ENCODE results near the gene NLGN3. TPM values are rescaled to one million over a fixed set of nuclear protein-coding genes. Genes with fewer than 3 reads are reported as not detected.

NLGN3 gene
- polyA plus RNA-seq, 2 of the 4 experiments (the other 2 are of a cell fraction) = 0.84 to 1.00 TPM

GRCh38 chrX:71199252-71200008 lies 54.8 kb downstream of the NLGN3 start:
- POLR2A ChIA-PET = no interaction called here
- Histone ChIP-seq H3K4me2 (no peak overlapping the region), H3K27ac (no peak overlapping the region), H3K9me3 (no peaks in the 10 kb centered on the region), H3K4me1 (no peaks in the 10 kb centered on the region), H3K4me3 (no peak overlapping the region)
- CTCF ChIA-PET = no interaction called here
- ATAC-seq (no peak), FAIRE-seq (no peak), DNase-seq (ENCODE audit: low read depth in 1 of 2, low spot score in 1 of 2) (no peak)
- 75% methylated on average over 7 of the region's 7 CpGs for WGBS (ENCODE audit: missing lambda C conversion rate)
- no peak for TF ChIP-seq ATOH8 (CRISPR knock-in tag; IDR thresholded peaks at IDR 0.05; ENCODE audit: low read depth)
- no peak for TF ChIP-seq FOXS1 (CRISPR knock-in tag; IDR thresholded peaks at IDR 0.05)
- no peak for TF ChIP-seq ZSCAN20 (CRISPR knock-in tag; IDR thresholded peaks at IDR 0.05)
- no peak for TF ChIP-seq KDM5A (IDR thresholded peaks at IDR 0.05)
- TF ChIP-seq PHF8 (IDR thresholded peaks at IDR 0.05; ENCODE audit: borderline replicate concordance, low read depth) = no peak
- no peak for TF ChIP-seq EHMT2 (IDR thresholded peaks at IDR 0.05; ENCODE audit: low read depth)
- no peak for TF ChIP-seq SMC3 (IDR thresholded peaks at IDR 0.05)
- TF ChIP-seq GATA3 (IDR thresholded peaks at IDR 0.05; ENCODE audit: borderline replicate concordance) = no peak
- no peak for TF ChIP-seq HEYL (CRISPR knock-in tag; IDR thresholded peaks at IDR 0.05)
- no peak for TF ChIP-seq BHLHE40 (IDR thresholded peaks at IDR 0.05; ENCODE audit: low read depth, low read length)
- TF ChIP-seq USF2 (IDR thresholded peaks at IDR 0.05) = no peak
- TF ChIP-seq CHD2 (IDR thresholded peaks at IDR 0.05; ENCODE audit: low read length, partially characterized antibody) = no peak

GRCh38 chrX:71210816-71211215 lies 66.2 kb downstream of the NLGN3 start:
- ChIA-PET POLR2A (no interaction called here), CTCF (interaction anchor here (0.6 kb wide), 1 partner anchor 407 kb away, joined by 3 read pairs; the partner anchor contains the start of gene CXCR3)
- WGBS (ENCODE audit: missing lambda C conversion rate) = 100% methylated on average over 2 of the region's 3 CpGs
- ATAC-seq (no peak), FAIRE-seq (no peak), DNase-seq (ENCODE audit: low read depth in 1 of 2, low spot score in 1 of 2) (no peak)
- H3K4me3 ChIP-seq = no peak overlapping the region
- no peak overlapping the region for H3K27ac ChIP-seq
- no peaks in the 10 kb centered on the region for H3K9me3 ChIP-seq
- H3K4me1 ChIP-seq = no peaks in the 10 kb centered on the region
- no peak overlapping the region for H3K4me2 ChIP-seq
- TF ChIP-seq EHF (CRISPR knock-in tag; IDR thresholded peaks at IDR 0.05) (no peak), RAD21 (conservative IDR thresholded peaks at IDR 0.05 in 1 of 2, IDR thresholded peaks at IDR 0.05 in 1 of 2) (no peak), HOXA7 (CRISPR knock-in tag; IDR thresholded peaks at IDR 0.05) (no peak), NFE2L2 (conservative IDR thresholded peaks at IDR 0.05; ENCODE audit: low read length) (no peak), CHD4 (IDR thresholded peaks at IDR 0.05; ENCODE audit: borderline replicate concordance) (no peak), MAZ (IDR thresholded peaks at IDR 0.05; ENCODE audit: borderline replicate concordance, low read depth, low read length) (no peak), PBX3 (IDR thresholded peaks at IDR 0.05) (no peak), RFX5 (IDR thresholded peaks at IDR 0.05) (no peak), ZSCAN20 (CRISPR knock-in tag; IDR thresholded peaks at IDR 0.05) (no peak)

- 57% methylated on average over 5 of the region's 5 CpGs for WGBS (ENCODE audit: missing lambda C conversion rate)
- DNase-seq (ENCODE audit: low read depth in 1 of 2, low spot score in 1 of 2) (no peak), ATAC-seq (no peak), FAIRE-seq (no peak)
- ChIA-PET POLR2A (no interaction called here), CTCF (interaction anchor here (0.5 kb wide), 1 partner anchor 304 kb away, joined by 4 read pairs; no protein-coding TSS in a partner anchor)
- Histone ChIP-seq H3K4me2 (no peak overlapping the region), H3K4me1 (no peaks in the 10 kb centered on the region), H3K27ac (no peak overlapping the region), H3K4me3 (no peak overlapping the region), H3K9me3 (no peaks in the 10 kb centered on the region)
- no peak for TF ChIP-seq FOSB (CRISPR knock-in tag; IDR thresholded peaks at IDR 0.05)
- no peak for TF ChIP-seq FOXS1 (CRISPR knock-in tag; IDR thresholded peaks at IDR 0.05)
- no peak for TF ChIP-seq NFE2L2 (conservative IDR thresholded peaks at IDR 0.05; ENCODE audit: low read length)
- TF ChIP-seq BCL3 (IDR thresholded peaks at IDR 0.05) = no peak
- no peak for TF ChIP-seq EHF (CRISPR knock-in tag; IDR thresholded peaks at IDR 0.05)
- TF ChIP-seq REST (IDR thresholded peaks at IDR 0.05) = no peak
- no peak for TF ChIP-seq EHMT2 (IDR thresholded peaks at IDR 0.05; ENCODE audit: low read depth)
- no peak for TF ChIP-seq MAZ (IDR thresholded peaks at IDR 0.05; ENCODE audit: borderline replicate concordance, low read depth, low read length)
- TF ChIP-seq ATOH8 (CRISPR knock-in tag; IDR thresholded peaks at IDR 0.05; ENCODE audit: low read depth) = no peak
These were observed 67.9 kb downstream of the NLGN3 start for GRCh38 chrX:71212536-71212935.
